Tibial nerve (tissue), 4 donors: ENCODE data around the gene ZNF429. TPM values are rescaled to one million over a fixed set of nuclear protein-coding genes. Genes with fewer than 3 reads are reported as not detected.

Experiments used
- DNase-seq, 2 donors: peaks; one replicate each; pipeline ENCODE4 v3.0.0-alpha.2; 2019; ENCODE audit warnings: low spot score in 2 of 2
- H3K27ac ChIP-seq, 4 donors: fragments of 200-600 bp; sonication (generic) in 3 of 4; one replicate each; pipeline ENCODE4 v1.5.1; 2017 to 2019; ENCODE audit warnings: mild to moderate bottlenecking in 1 of 4
- H3K27me3 ChIP-seq, 2 donors: fragments of 200-600 bp; sonication (generic) in 1 of 2; one replicate each; pipeline versions ENCODE4 v1.5.1 to v1.6.0; 2017 to 2019
- H3K36me3 ChIP-seq, 3 donors: fragments of 200-600 bp; sonication (generic); one replicate each; pipeline ENCODE4 v1.5.1; 2018 to 2019
- H3K4me1 ChIP-seq, 4 donors: fragments of 200-600 bp; sonication (generic) in 3 of 4; one replicate each; pipeline ENCODE4 v1.5.1; 2017 to 2019
- H3K4me3 ChIP-seq, 4 donors: fragments of 200-600 bp; sonication (generic) in 3 of 4; one replicate each; pipeline ENCODE4 v1.5.1; 2017 to 2019; ENCODE audit warnings: mild to moderate bottlenecking in 1 of 4, moderate library complexity in 1 of 4
- H3K9me3 ChIP-seq, 4 donors: fragments of 200-600 bp; sonication (generic) in 3 of 4; one replicate each; pipeline ENCODE4 v1.5.1; 2017 to 2019
- EP300 ChIP-seq, 2 donors: sonication (generic); formaldehyde crosslinking; IDR thresholded peaks; one replicate each; pipeline ENCODE4 v1.6.1; 2017; ENCODE audit warnings: antibody characterized with exemption in 2 of 2, mild to moderate bottlenecking in 1 of 2
- POLR2A ChIP-seq, 2 donors: fragments of 450-650 bp; IDR thresholded peaks; one replicate each; pipeline ENCODE4 v1.6.1; 2017; ENCODE audit warnings: antibody characterized with exemption in 2 of 2, mild to moderate bottlenecking in 2 of 2, moderate library complexity in 2 of 2
- WGBS, 2 donors: methylation state at CpG; one replicate each; pipeline ENCODE4 v1.1.5; 2018; 5-methylcytosine and 5-hydroxymethylcytosine counted together
- total RNA-seq, 4 donors: library from RNA; depleted of rRNA; stranded (reverse); fragments of >200 nt; gene quantifications; one replicate each; pipeline ENCODE4 v1.1.0, GENCODE V29; 2016
- TF ChIP-seq, protein P1 (sequence below), 5 experiments: fragments of 200-600 bp in 3 of 5; fragments of 450-650 bp in 2 of 5; sonication (generic) in 3 of 5; IDR thresholded peaks; one replicate each; pipeline ENCODE4 v1.5.1; 2016 to 2019; ENCODE audit warnings: antibody characterized with exemption in 5 of 5, mild to moderate bottlenecking in 3 of 5, moderate library complexity in 2 of 5

The ZNF429 gene
- total RNA-seq, 4 donors from 2014 or later, result 9.8 to 20.5 (median 17.2) TPM

GRCh38 chr19:21571316-21571715, 65.9 kb downstream of the ZNF429 start:
- Histone ChIP-seq H3K4me1 (no peaks in the 10 kb centered on the region), H3K9me3 (peaks cover 0 to 52% (median 5%) of the 10 kb centered on the region in 4 donors), H3K4me3 (no peak overlapping the region), H3K27ac (no peak overlapping the region), H3K36me3 (no peaks in the 10 kb centered on the region), H3K27me3 (no peaks in the 10 kb centered on the region)
- 58 to 70% methylated on average over 2 of the region's 2 CpGs for WGBS, 2 donors
- no peak for DNase-seq
- TF ChIP-seq EP300 (IDR thresholded peaks at IDR 0.05), result no peak
- TF ChIP-seq POLR2A (IDR thresholded peaks at IDR 0.05), result no peak
- TF ChIP-seq, protein P1, sequence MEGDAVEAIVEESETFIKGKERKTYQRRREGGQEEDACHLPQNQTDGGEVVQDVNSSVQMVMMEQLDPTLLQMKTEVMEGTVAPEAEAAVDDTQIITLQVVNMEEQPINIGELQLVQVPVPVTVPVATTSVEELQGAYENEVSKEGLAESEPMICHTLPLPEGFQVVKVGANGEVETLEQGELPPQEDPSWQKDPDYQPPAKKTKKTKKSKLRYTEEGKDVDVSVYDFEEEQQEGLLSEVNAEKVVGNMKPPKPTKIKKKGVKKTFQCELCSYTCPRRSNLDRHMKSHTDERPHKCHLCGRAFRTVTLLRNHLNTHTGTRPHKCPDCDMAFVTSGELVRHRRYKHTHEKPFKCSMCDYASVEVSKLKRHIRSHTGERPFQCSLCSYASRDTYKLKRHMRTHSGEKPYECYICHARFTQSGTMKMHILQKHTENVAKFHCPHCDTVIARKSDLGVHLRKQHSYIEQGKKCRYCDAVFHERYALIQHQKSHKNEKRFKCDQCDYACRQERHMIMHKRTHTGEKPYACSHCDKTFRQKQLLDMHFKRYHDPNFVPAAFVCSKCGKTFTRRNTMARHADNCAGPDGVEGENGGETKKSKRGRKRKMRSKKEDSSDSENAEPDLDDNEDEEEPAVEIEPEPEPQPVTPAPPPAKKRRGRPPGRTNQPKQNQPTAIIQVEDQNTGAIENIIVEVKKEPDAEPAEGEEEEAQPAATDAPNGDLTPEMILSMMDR (IDR thresholded peaks at IDR 0.05), result no peak

GRCh38 chr19:21574607-21575006, 69.2 kb downstream of the ZNF429 start:
- Histone ChIP-seq H3K4me1 (no peaks in the 10 kb centered on the region), H3K9me3 (peaks cover 0 to 72% (median 5%) of the 10 kb centered on the region in 4 donors), H3K27me3 (no peaks in the 10 kb centered on the region), H3K4me3 (no peak overlapping the region), H3K27ac (no peak overlapping the region), H3K36me3 (no peaks in the 10 kb centered on the region)
- no peak for TF ChIP-seq POLR2A (IDR thresholded peaks at IDR 0.05)
- no peak for TF ChIP-seq EP300 (IDR thresholded peaks at IDR 0.05)
- 54 to 69% methylated on average over 2 of the region's 2 CpGs for WGBS, 2 donors
- no peak for DNase-seq

DNA sequence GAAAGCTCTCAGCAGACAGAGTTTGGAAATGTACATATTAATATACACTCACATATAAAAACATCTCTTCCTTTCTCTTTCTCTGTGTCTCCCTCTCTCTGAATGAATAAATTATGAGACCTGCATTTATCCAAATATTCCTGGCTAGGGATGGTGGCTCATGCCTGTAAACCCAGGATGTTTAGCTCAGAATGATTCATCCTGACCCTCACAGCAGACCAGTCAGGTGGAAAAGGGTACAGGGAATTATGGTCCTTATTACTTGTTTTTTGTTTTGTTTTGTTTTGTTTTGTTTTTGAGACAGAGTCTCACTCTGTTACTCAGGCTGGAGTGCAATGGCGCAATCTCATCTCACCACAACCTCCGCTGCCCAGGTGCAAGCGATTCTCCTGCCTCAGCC, 71.1 kb downstream of the ZNF429 start:
- Histone ChIP-seq H3K27ac (no peak overlapping the region), H3K9me3 (peaks cover 0 to 75% (median 5%) of the 10 kb centered on the region in 4 donors), H3K27me3 (no peaks in the 10 kb centered on the region), H3K4me1 (no peaks in the 10 kb centered on the region), H3K36me3 (no peaks in the 10 kb centered on the region), H3K4me3 (no peak overlapping the region)
- WGBS, 2 donors, result 93% methylated on average over 3 of the region's 3 CpGs
- TF ChIP-seq POLR2A (IDR thresholded peaks at IDR 0.05) (no peak), EP300 (IDR thresholded peaks at IDR 0.05) (no peak)
- TF ChIP-seq, protein P1 (IDR thresholded peaks at IDR 0.05), result no peak
- no peak for DNase-seq

DNA sequence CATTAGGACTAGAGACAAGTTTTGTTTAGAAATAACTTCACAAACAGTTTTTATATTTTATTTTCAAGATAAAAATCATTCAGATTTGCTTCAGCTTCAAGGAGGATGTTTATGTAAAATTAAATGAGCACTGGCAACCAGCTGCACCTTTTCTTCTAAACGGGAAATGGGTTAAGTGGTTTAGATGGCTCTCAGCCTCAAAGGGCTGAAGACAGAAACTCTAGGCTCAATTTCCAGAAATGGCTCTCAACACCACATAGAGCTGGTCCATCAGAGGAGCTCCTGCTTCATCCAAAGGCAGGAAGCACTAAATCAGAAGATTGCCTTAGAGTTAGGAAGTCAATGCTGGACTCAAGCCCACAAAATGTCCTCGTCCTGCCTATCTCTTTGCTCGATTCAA, 74.7 kb downstream of the ZNF429 start:
- no peak for TF ChIP-seq POLR2A (IDR thresholded peaks at IDR 0.05)
- TF ChIP-seq, protein P1 (IDR thresholded peaks at IDR 0.05), result no peak
- TF ChIP-seq EP300 (IDR thresholded peaks at IDR 0.05), result no peak
- 64 to 75% methylated on average over 3 of the region's 3 CpGs for WGBS, 2 donors

GRCh38 chr19:21580818-21581217, 75.4 kb downstream of the ZNF429 start:
- no peak for DNase-seq
- TF ChIP-seq, protein P1 (IDR thresholded peaks at IDR 0.05), result no peak
- no peak for TF ChIP-seq EP300 (IDR thresholded peaks at IDR 0.05)
- TF ChIP-seq POLR2A (IDR thresholded peaks at IDR 0.05), result no peak
- 89 to 92% methylated on average over 1 of the region's 1 CpG for WGBS, 2 donors
- Histone ChIP-seq H3K27ac (no peak overlapping the region), H3K4me1 (no peaks in the 10 kb centered on the region), H3K9me3 (peaks cover 0 to 80% (median 0%) of the 10 kb centered on the region in 4 donors), H3K4me3 (no peak overlapping the region), H3K36me3 (no peaks in the 10 kb centered on the region), H3K27me3 (peaks cover 0 to 13% of the 10 kb centered on the region in 2 donors)

More for the DNA sequence above, 74.7 kb downstream of the ZNF429 start:
- H3K27ac ChIP-seq, result no peak overlapping the region
- DNase-seq, result no peak
- no peaks in the 10 kb centered on the region for H3K36me3 ChIP-seq
- no peaks in the 10 kb centered on the region for H3K4me1 ChIP-seq
- peaks cover 0 to 6% of the 10 kb centered on the region in 2 donors for H3K27me3 ChIP-seq
- H3K4me3 ChIP-seq, result no peak overlapping the region
- H3K9me3 ChIP-seq, result peaks cover 0 to 75% (median 0%) of the 10 kb centered on the region in 4 donors
